SK-N-SH treated with all-trans-retinoic acid at 6 μM for 48 hours (cell line): ENCODE measurements around the gene CDR2.

Experiments used
- ATAC-seq: fragments of 200-7000 bp; cut with Tn5 transposase; 3 replicates; pipeline ENCODE4 v1.9.1; 2020; ENCODE audit warnings: mild to moderate bottlenecking, moderate library complexity
- CSDC2 ChIP-seq: fragments of 250-450 bp; sonication (Bioruptor Pico); IDR thresholded peaks from 2 replicates; pipeline ENCODE4 v1.5.0; 2020; ENCODE audit warnings: mild to moderate bottlenecking, moderate library complexity
- ESRRG ChIP-seq: fragments of 250-450 bp; sonication (Bioruptor Pico); IDR thresholded peaks from 2 replicates; pipeline ENCODE4 v1.6.1; 2021; ENCODE audit warnings: mild to moderate bottlenecking
- GLIS3 ChIP-seq: fragments of 250-450 bp; sonication (Bioruptor Pico); IDR thresholded peaks from 2 replicates; pipeline ENCODE4 v1.5.0; 2020; ENCODE audit warnings: mild to moderate bottlenecking, moderate library complexity
- ISL1 ChIP-seq: fragments of 250-450 bp; sonication (Bioruptor Pico); IDR thresholded peaks from 2 replicates; pipeline ENCODE4 v2.1.2; 2022; ENCODE audit warnings: mild to moderate bottlenecking, moderate library complexity
- OSR1 ChIP-seq: fragments of 250-450 bp; sonication (Bioruptor Pico); IDR thresholded peaks from 2 replicates; pipeline ENCODE4 v1.8.0; 2022; ENCODE audit warnings: moderate library complexity, mild to moderate bottlenecking, inconsistent platforms
- PATZ1 ChIP-seq: fragments of 250-450 bp; sonication (Bioruptor Pico); IDR thresholded peaks from 2 replicates; pipeline ENCODE4 v1.8.0; 2020; ENCODE audit warnings: mild to moderate bottlenecking, moderate library complexity, borderline replicate concordance
- POU6F1 ChIP-seq: fragments of 250-450 bp; sonication (Bioruptor Pico); IDR thresholded peaks from 2 replicates; pipeline ENCODE4 v1.8.0; 2021; ENCODE audit warnings: low read depth, mild to moderate bottlenecking, moderate library complexity, borderline replicate concordance
- RARB ChIP-seq: fragments of 250-450 bp; sonication (Bioruptor Pico); IDR thresholded peaks from 2 replicates; pipeline ENCODE4 v1.8.0; 2021; ENCODE audit warnings: mild to moderate bottlenecking, moderate library complexity
- TSHZ2 ChIP-seq: fragments of 250-450 bp; sonication (Bioruptor Pico); IDR thresholded peaks from 2 replicates; pipeline ENCODE4 v1.5.0; 2020; ENCODE audit warnings: mild to moderate bottlenecking, moderate library complexity
- ZC3H10 ChIP-seq: fragments of 250-450 bp; sonication (Bioruptor Pico); IDR thresholded peaks from 2 replicates; pipeline ENCODE4 v1.5.1; 2021; ENCODE audit warnings: mild to moderate bottlenecking, moderate library complexity
- ZFP3 ChIP-seq: fragments of 250-450 bp; sonication (Bioruptor Pico); IDR thresholded peaks from 2 replicates; pipeline ENCODE4 v1.5.0; 2020; ENCODE audit warnings: mild to moderate bottlenecking, moderate library complexity
- ZFP30 ChIP-seq: fragments of 450-650 bp; formaldehyde crosslinking; IDR thresholded peaks from 2 replicates; pipeline ENCODE4 v1.5.0; 2022; ENCODE audit warnings: mild to moderate bottlenecking, moderate library complexity
- ZNF565 ChIP-seq: fragments of 450-650 bp; formaldehyde crosslinking; conservative IDR thresholded peaks from 2 replicates; pipeline ENCODE4 v1.5.0; 2020; ENCODE audit warnings: low read depth, mild to moderate bottlenecking, moderate library complexity
- ZNF70 ChIP-seq: fragments of 450-650 bp; formaldehyde crosslinking; IDR thresholded peaks from 2 replicates; pipeline ENCODE4 v1.5.0; 2020; ENCODE audit warnings: mild to moderate bottlenecking, moderate library complexity
- ZNF8 ChIP-seq: fragments of 450-650 bp; formaldehyde crosslinking; IDR thresholded peaks from 2 replicates; pipeline ENCODE4 v1.5.0; 2020; ENCODE audit warnings: mild to moderate bottlenecking, moderate library complexity
- TF ChIP-seq, protein P1 (sequence below): fragments of 250-450 bp; sonication (Bioruptor Pico); IDR thresholded peaks from 2 replicates; pipeline ENCODE4 v1.5.1; 2020; ENCODE audit warnings: low read depth, mild to moderate bottlenecking, moderate library complexity
- TF ChIP-seq, protein P2 (sequence below): fragments of 250-450 bp; sonication (Bioruptor Pico); IDR thresholded peaks from 2 replicates; pipeline ENCODE4 v1.5.1; 2021; ENCODE audit warnings: mild to moderate bottlenecking, moderate library complexity

The CDR2 gene

DNA sequence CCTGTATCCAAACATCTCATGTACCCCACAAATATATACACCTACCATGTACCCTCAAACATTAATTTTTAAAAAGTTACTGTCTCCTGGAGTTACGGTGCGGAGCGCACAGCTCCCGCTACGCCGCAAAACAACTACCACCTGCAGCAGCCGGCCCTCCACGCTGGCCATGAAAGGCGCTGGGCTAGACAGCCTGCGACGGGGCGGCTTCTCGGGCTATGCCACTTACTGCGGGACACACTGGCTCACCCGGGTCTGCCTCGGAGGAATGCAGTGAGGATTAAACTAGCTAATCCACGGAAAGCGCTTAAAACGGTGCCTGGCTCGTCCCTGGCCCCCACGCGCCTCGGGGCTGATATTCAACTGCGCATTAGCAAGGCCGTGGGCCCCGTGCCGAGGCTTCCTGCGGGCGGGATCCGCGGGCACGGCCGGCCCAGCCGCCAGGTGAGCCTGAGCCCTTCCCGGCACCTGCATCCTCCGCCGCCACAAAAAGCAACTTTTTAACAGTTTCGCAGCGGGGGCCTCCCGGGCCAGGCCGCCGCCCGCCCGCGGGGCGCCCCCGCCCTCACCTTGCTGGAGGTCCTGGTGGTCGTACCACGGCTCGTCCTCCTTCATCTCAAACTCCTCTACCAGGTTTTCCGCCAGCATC lies 633 bp downstream of the CDR2 start (continued):
- no peak for TF ChIP-seq POU6F1
- TF ChIP-seq GLIS3 (CRISPR knock-in tag) = no peak
- no peak for TF ChIP-seq PATZ1 (CRISPR knock-in tag)
- TF ChIP-seq RARB (CRISPR knock-in tag) = no peak

- TF ChIP-seq, protein P1, sequence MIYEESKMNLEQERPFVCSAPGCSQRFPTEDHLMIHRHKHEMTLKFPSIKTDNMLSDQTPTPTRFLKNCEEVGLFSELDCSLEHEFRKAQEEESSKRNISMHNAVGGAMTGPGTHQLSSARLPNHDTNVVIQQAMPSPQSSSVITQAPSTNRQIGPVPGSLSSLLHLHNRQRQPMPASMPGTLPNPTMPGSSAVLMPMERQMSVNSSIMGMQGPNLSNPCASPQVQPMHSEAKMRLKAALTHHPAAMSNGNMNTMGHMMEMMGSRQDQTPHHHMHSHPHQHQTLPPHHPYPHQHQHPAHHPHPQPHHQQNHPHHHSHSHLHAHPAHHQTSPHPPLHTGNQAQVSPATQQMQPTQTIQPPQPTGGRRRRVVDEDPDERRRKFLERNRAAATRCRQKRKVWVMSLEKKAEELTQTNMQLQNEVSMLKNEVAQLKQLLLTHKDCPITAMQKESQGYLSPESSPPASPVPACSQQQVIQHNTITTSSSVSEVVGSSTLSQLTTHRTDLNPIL (CRISPR knock-in tag) = no peak
- TF ChIP-seq PATZ1 (CRISPR knock-in tag) (no peak), CSDC2 (CRISPR knock-in tag) (no peak), OSR1 (no peak)
- no peak for ATAC-seq
Observed at GRCh38 chr16:22372882-22373661, 1.3 kb downstream of the CDR2 start.

GRCh38 chr16:22370038-22370820 lies 4.2 kb downstream of the CDR2 start:
- no peak for TF ChIP-seq ZNF8 (CRISPR knock-in tag)
- TF ChIP-seq OSR1 = no peak
- TF ChIP-seq ISL1 (CRISPR knock-in tag) = peak; percentile 51
- no peak for TF ChIP-seq ZFP30 (CRISPR knock-in tag)
- TF ChIP-seq ESRRG (CRISPR knock-in tag) = no peak
- peak; percentile 58 for ATAC-seq

DNA sequence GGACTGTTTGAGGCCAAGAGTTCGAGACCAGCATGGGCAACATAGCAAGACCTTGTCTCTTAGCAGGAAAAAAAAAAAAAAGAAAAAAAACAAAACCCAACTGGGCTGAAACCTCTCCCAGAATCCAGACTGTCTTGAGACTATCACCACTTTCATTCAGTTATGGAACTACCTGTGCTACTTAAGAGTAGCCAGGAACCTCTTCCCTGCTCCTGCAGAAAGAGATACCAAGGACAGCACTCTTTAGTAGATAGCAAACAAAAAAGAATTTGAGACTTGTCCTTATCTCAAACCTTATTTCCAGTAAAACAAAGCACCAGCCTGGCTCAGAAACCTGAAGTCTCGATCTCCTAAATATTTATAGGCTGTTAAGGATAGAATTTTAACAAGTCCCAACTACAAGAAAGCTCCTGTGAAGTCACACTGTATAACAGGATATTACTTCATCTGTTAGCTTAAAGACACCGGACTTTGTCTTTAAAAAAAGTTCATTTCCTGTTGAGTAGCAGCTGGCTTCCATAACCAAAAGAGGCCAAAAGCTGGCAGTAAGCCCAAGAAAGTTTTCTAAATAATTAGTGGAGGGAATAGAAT lies 5.1 kb downstream of the CDR2 start:
- ATAC-seq = no peak
- TF ChIP-seq PATZ1 (CRISPR knock-in tag) (no peak), ZFP30 (CRISPR knock-in tag) (no peak), ZNF565 (CRISPR knock-in tag) (no peak), RARB (CRISPR knock-in tag) (no peak), GLIS3 (CRISPR knock-in tag) (no peak), ZFP3 (CRISPR knock-in tag) (no peak), ESRRG (CRISPR knock-in tag) (no peak), ZNF8 (CRISPR knock-in tag) (no peak), ZNF70 (CRISPR knock-in tag) (no peak), TSHZ2 (CRISPR knock-in tag) (no peak), POU6F1 (no peak), ZC3H10 (CRISPR knock-in tag) (no peak)
- TF ChIP-seq, protein P2, sequence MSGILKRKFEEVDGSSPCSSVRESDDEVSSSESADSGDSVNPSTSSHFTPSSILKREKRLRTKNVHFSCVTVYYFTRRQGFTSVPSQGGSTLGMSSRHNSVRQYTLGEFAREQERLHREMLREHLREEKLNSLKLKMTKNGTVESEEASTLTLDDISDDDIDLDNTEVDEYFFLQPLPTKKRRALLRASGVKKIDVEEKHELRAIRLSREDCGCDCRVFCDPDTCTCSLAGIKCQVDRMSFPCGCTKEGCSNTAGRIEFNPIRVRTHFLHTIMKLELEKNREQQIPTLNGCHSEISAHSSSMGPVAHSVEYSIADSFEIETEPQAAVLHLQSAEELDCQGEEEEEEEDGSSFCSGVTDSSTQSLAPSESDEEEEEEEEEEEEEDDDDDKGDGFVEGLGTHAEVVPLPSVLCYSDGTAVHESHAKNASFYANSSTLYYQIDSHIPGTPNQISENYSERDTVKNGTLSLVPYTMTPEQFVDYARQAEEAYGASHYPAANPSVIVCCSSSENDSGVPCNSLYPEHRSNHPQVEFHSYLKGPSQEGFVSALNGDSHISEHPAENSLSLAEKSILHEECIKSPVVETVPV (CRISPR knock-in tag) = no peak
